GM12873 (cell line): Measurements from ENCODE around the gene RGS10.

ENCODE experiments used
- TF ChIP-seq, protein P1 (sequence below): IDR thresholded peaks from 2 replicates; pipeline ENCODE4 v1.5.1; 2012; ENCODE audit warnings: low read depth, mild to moderate bottlenecking, moderate library complexity, low read length, control low read depth; ENCODE audit not compliant: insufficient read depth; ENCODE audit errors: missing control alignments

The RGS10 gene

DNA sequence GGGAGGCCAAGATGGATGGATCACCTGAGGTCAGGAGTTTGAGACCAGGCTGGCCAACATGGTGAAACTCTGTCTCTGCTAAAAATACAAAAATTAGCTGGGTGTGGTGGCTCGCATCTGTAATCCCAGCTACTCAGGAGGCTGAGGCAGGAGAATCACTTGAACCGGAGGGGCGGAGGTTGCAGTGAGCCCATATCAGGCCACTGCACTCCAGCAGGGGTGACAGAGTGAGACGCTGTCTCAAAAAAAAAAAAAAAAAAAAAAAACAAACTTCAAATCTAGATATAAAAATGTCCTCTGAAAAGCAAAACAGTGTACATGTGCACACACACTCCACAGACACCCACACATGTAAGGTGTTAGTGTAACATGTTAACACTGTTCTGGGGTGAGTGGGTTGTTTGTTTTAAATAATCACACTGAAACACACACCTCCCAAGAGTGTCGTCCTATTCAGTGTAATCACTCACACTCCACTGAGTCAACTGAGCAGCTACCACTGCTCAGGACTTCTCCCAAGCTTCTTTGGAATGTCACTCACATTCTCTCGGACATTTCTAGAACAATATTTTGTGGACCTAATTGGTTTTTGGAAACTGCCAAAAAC, 12.8 kb upstream of the RGS10 start:
- TF ChIP-seq, protein P1, sequence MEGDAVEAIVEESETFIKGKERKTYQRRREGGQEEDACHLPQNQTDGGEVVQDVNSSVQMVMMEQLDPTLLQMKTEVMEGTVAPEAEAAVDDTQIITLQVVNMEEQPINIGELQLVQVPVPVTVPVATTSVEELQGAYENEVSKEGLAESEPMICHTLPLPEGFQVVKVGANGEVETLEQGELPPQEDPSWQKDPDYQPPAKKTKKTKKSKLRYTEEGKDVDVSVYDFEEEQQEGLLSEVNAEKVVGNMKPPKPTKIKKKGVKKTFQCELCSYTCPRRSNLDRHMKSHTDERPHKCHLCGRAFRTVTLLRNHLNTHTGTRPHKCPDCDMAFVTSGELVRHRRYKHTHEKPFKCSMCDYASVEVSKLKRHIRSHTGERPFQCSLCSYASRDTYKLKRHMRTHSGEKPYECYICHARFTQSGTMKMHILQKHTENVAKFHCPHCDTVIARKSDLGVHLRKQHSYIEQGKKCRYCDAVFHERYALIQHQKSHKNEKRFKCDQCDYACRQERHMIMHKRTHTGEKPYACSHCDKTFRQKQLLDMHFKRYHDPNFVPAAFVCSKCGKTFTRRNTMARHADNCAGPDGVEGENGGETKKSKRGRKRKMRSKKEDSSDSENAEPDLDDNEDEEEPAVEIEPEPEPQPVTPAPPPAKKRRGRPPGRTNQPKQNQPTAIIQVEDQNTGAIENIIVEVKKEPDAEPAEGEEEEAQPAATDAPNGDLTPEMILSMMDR, result no peak

GRCh38 chr10:119550827-119551226, 8.3 kb upstream of the RGS10 start:
- TF ChIP-seq, protein P1, result no peak

- TF ChIP-seq, protein P1, result no peak
Measured at GRCh38 chr10:119549247-119549999, 6.9 kb upstream of the RGS10 start.

GRCh38 chr10:119546009-119546408, 3.5 kb upstream of the RGS10 start:
- TF ChIP-seq, protein P1, result no peak

DNA sequence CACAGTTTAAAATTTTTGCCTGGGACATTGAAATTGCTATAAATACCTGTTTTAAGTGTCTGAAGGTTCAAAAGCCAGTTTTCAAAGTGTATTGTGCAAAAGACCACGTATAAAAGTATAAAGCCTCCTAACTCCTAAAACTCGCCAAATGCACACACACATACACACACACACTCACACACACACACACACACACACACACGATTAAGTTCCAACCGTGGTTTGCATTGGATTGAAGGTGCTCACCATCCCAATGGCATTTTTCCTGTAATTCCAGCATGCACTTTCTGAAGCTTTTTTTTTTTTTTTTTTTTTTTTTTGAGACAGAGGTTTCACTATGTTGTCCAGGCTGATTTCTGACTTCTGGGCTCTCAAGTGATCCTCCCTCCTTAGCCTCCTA, 2.8 kb upstream of the RGS10 start:
- TF ChIP-seq, protein P1, result no peak

- TF ChIP-seq, protein P1, result no peak
Measured at GRCh38 chr10:119543814-119544642, 1.5 kb upstream of the RGS10 start.
